SH-SY5Y (cell line): ENCODE results near the gene MIPEP.

Experiments used
- GATA2 ChIP-seq: IDR thresholded peaks from 2 replicates; pipeline ENCODE4 v1.6.1; 2011; ENCODE audit warnings: mild to moderate bottlenecking, low read depth, low read length
- GATA3 ChIP-seq: IDR thresholded peaks from 2 replicates; pipeline ENCODE4 v1.6.1; 2011; ENCODE audit warnings: low read depth, mild to moderate bottlenecking, low read length, moderate library complexity

Gene MIPEP

GRCh38 chr13:23789576-23790346 lies 99.4 kb downstream of the MIPEP start:
- TF ChIP-seq GATA2, result no peak
- no peak for TF ChIP-seq GATA3

GRCh38 chr13:23788459-23788858 lies 100.7 kb downstream of the MIPEP start:
- TF ChIP-seq GATA3 (no peak), GATA2 (no peak)

- no peak for TF ChIP-seq GATA3
- no peak for TF ChIP-seq GATA2
Measured at GRCh38 chr13:23787464-23787863, 101.7 kb downstream of the MIPEP start.

GRCh38 chr13:23786607-23787006 lies 102.6 kb downstream of the MIPEP start:
- no peak for TF ChIP-seq GATA2
- TF ChIP-seq GATA3, result no peak

GRCh38 chr13:23778879-23779278 lies 110.3 kb downstream of the MIPEP start:
- no peak for TF ChIP-seq GATA3
- TF ChIP-seq GATA2, result no peak

GRCh38 chr13:23778002-23778652 lies 111.1 kb downstream of the MIPEP start:
- no peak for TF ChIP-seq GATA2
- TF ChIP-seq GATA3, result no peak

- TF ChIP-seq GATA2, result no peak
- no peak for TF ChIP-seq GATA3
Measured at GRCh38 chr13:23777575-23777870, 111.7 kb downstream of the MIPEP start.

- TF ChIP-seq GATA2, result no peak
- TF ChIP-seq GATA3, result no peak
Measured at GRCh38 chr13:23776698-23777574, 112.3 kb downstream of the MIPEP start.

- TF ChIP-seq GATA2, result no peak
- TF ChIP-seq GATA3, result no peak
Measured at GRCh38 chr13:23772717-23773116, 116.5 kb downstream of the MIPEP start.

GRCh38 chr13:23771956-23772355 lies 117.2 kb downstream of the MIPEP start:
- TF ChIP-seq GATA2, result no peak
- TF ChIP-seq GATA3, result no peak

- no peak for TF ChIP-seq GATA2
- TF ChIP-seq GATA3, result no peak
Measured at GRCh38 chr13:23771552-23771951, 117.6 kb downstream of the MIPEP start.

- no peak for TF ChIP-seq GATA2
- TF ChIP-seq GATA3, result no peak
Measured at GRCh38 chr13:23770973-23771372, 118.2 kb downstream of the MIPEP start.

GRCh38 chr13:23770428-23770827 lies 118.8 kb downstream of the MIPEP start:
- no peak for TF ChIP-seq GATA3
- TF ChIP-seq GATA2, result no peak

- TF ChIP-seq GATA2 (no peak), GATA3 (no peak)
Measured at GRCh38 chr13:23769401-23769800, 119.8 kb downstream of the MIPEP start.
